Germinal center (tissue), 1 donor: Measurements from ENCODE around the gene CYB561A3.
"Not testable (repeated sequence)": the region's sequence is repeated elsewhere in the genome, so short reads cannot be mapped to it uniquely, and the experiment has no call there.

Experiments
- DNase-seq: peaks from one replicate; pipeline ENCODE4 v3.0.0; 2012; ENCODE audit warnings: mixed read lengths, low spot score

Gene CYB561A3, protein sequence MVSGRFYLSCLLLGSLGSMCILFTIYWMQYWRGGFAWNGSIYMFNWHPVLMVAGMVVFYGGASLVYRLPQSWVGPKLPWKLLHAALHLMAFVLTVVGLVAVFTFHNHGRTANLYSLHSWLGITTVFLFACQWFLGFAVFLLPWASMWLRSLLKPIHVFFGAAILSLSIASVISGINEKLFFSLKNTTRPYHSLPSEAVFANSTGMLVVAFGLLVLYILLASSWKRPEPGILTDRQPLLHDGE

DNA sequence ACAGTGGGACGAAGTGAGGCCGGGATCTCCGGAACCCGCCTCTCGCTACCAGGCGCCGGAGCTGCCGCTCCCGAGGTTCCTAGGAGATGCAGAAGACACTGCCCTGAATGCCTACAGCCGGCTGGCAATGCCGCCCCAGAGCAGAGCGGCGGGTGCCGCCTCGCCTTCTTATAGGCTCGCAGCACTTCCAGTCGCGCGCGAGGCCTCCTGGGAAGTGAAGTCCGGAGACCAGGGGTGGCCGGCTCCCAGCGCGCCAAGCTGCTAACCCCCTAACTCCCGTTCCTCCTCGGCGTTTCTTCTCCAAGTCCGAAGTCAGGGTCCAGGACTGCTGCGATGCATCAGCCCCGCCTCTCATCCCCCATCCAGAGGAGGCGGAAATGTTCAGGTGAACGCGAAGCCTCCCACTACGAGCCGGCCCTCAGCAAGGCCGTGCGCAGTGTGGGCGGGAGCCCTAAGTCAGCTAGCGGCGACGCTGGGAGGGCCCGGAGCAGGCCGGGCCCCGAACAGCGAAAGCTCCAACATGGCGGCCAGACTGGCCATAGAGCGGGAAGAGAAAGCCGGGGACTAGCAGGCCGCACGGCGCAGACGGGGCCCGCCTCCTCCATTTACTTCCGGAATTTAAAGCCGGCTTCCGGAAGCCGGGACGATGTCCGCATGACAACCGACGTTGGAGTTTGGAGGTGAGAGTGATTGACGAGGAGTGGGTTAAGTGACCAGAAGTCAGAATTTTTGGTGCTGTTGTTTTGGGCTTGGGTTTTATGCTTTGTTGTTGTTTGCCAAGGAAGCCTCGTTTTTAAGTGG, at the start of gene CYB561A3, which contains the start of gene TMEM138:
Gene CYB561A3, minus strand, starts transcription at position 142 of the 801 bp plus-strand sequence. CDS start 5,169 bp downstream, outside the sequence.
Gene TMEM138, plus strand, starts transcription at position 634 of the 801 bp plus-strand sequence. CDS start 2,017 bp downstream, outside the sequence.
- peak; percentile 90 for DNase-seq

DNA sequence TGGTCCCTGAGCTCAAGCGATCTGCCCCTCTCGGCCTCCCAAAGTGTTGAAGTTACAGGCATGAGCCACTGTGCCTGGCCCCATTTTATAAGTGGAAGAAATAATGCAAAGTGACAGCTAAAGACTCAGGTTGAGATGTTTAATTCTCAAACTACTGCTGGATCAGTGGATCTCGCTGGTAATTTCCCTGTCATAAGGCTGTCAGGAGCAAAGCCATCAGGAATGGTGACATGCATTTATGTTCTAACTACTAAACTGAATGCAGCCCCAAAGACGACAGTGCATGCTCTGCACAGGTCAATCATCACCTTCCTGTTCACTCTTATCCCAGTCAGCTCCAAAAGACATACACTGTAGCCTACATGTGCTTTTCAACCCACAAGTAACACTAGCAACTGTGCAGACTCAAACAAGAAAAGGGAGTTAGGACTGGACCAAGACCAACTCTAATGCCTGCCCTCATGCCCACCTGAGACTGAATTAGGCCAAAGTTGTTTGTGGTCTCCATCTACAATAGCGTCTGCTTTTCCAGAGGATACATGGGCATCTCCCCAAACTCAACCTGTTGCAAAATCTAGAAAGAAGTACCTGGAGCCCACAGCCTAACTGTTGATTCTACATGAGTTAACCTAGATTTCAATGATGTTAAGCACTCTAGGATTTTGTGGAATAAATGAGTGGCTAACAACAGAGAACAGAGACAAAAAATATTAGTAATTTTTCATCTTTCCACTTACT, 45.5 kb upstream of the CYB561A3 start:
- DNase-seq: no peak

DNA sequence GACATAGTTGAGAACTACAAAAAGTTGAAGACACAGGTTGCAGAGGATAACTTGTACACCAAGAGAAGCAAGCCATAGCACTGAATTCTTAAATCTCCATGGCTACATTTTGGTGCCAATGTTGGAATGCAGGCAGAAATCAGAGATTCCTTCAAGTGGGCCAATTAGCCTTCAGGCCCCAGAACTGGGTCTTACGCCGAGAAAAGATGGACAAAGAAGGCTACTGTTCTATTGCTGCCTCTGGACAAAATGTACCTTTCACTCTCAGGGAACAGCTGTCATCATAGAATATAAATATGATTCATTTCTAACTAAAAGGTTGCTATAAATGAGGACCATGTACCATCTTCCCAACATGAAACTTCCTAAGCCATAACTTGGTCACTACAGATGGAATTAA, 44.4 kb upstream of the CYB561A3 start:
- no peak for DNase-seq

DNA sequence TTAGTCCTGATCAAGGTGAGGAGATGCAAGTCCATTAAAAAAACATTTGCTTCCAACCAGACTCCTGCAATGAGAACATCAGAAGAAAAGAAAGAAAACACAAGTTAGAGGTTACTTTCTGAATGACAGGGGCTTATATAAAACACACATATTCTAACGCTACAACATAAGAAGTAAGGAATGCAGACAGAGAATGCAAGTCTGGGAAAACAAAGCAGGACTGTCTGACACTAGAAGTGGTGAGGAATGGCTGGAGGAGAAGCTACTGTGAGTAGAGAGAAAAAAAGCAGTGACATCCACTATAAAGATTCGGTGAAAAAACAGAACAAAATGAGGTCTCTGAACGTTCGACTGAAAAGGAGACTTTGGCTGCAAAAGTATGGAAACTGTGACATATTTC, 43.0 kb upstream of the CYB561A3 start:
- no peak for DNase-seq

DNA sequence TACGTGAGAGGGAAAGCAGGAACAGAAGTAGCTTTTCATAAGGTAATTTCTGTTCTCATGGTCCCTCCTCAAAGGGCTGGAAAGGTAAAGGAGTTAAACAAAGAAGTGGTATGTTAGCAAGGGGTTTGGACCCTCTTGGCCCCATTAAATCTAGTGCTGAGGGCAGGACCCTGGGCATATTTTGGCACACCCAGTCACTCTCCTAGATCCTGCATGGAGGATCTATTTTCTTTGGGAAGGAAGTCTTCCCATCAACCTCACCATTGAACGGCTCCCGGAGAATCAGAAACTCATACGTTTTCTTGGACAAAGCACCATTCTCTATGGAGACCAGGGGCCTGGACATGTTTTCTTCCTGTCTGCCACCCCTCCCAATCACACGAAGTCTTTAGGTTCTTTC, 42.4 kb upstream of the CYB561A3 start:
- no peak for DNase-seq

DNA sequence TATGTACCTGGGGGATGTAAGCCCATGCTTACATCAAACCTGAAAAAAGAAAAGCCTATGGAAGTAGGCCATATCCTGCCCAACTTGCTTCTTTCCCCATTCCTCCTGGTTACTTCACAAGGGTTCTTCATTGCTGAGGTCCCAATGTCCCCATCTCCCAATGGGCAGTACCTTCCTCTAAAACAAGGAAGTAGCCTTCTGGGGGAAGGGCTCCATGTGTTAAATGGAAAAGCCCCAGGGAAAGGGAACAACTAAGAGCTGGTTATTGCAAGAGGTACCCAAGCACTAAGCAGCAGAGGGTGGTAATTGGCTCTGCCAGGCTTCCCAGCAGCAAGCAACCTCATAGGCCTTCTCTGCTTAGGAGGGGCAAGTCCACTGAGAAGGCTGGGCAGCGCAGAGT, 42.0 kb upstream of the CYB561A3 start:
- DNase-seq: no peak

DNA sequence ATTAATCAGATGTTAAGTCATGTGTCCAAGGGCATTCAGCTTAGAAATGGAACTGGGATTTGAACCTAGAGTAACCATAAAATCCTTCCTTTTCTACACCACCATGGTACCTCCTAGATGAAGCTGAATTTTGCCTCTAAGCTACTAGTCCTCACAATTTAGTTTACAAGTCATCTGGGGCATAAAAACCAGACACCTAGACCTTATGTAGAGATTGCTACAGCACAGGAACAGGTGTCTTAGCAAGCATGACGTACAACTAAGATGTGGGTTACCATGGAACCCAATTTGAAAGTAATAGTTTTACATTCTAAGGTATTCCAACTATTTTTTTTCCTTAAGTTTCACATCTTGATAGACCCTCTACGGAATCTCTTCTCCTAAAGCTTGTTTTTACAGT, 39.9 kb upstream of the CYB561A3 start:
- no peak for DNase-seq

DNA sequence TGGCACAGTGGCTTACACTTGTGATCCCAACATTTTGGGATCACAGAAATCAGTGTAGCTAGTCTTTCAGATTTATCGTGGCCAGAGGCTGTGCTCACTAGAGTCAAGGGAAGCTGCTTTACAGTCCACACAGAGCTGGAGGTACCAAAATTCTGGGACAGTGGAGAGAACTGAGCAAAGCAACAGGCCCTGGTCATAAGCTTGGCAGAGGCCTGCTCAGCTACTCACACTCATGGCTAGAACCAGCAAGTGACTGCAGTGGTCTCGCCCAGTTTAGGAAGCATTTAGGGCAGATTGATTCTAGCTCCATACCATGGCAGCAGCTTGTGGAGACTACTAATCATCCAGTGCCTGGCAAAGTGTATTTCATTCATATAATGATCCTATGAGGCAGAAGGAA, 39.5 kb upstream of the CYB561A3 start:
- DNase-seq: no peak

DNA sequence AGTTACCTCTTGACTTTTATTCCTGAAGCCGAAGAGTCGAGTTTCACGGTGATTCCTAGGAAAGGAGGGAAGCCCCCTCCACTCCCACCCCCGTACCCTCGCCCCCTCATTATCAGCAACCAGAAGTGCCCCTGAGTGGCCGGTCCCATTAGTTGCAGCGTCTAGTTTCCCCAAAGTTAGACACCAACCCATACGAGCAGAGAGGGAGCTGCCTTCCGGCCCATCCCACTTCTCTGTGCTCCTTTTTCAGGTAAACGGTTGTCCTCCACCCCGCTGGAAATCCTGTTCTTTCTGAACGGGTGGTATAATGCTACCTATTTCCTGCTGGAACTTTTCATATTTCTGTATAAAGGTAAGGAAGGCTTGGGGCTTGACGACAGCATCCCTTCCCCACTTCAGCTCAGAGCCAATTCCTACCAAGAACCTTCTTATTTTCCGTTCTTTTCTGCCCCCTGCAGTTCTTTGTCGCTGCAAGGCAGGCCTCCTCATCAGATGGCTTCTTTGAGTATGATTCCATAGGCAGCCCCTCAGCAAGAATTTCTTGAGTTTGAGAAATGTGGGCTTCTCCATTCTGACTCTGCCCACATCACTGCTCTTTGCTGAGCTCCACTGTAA, 31.4 kb upstream of the CYB561A3 start:
- peak; percentile 42 for DNase-seq

DNA sequence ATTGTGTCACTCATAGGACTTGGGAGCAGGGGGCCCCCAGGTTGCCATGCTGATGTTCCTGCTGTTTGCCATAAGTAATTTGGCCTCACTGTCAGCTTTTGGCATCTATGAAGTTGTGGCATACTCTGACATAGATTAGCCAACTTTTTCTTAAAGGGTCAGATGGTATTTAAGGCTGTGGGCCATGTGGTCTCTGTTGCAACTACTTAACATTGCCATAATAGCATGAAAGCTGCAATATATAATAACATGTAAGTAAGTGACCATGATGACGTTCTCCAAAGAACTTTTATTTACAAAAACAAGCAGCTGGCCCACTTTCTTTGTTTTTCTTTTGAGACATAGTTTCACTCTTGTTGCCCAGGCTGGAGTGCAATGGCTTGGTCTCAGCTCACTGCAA, 28.5 kb upstream of the CYB561A3 start:
- DNase-seq: no peak

DNA sequence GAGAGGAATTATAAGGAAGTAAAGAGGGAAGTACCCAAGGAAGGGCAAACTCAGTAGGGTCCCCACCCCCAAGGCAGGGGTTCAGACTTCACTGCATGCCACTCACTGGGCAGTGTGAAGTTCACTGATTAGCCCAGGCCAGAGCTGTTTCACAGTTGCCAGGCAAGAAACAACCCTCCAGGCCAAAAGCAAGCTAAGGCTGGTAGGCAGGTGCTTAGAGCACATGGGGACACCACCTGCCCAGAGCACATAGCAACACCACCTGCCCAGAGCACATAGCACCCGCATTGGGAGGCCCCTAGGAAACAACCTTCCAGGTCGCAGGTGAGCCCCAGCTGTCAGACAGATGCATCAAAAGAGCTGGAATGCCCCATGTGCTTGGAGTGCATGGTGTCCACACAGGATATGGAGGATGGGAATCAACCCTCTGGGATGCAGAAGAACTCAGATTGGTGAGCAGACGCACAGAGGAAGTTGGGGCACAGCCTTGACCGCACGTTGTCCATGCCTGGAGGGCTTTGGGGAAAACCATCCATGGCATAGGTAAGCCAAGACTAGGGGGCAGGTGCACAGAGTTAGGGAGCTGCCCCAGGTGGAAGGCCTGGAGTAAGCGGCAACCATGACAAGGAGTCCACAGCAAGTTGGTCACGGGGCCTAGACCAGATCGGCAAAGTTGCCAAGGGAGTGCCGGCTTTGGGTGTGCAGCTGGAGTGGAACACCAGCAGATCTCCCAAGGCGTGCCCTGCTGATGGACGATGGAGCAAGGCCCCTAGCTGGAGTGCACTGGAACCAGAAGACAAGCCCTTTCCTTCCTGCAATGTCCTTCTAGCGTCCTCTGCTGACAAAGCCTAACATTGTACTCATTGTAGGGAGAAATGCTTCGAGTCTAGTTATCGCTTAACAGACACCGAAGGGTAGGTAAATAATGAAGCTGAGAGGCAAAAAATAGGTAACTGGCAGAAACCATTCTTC, 22.9 kb upstream of the CYB561A3 start:
- DNase-seq: no peak

DNA sequence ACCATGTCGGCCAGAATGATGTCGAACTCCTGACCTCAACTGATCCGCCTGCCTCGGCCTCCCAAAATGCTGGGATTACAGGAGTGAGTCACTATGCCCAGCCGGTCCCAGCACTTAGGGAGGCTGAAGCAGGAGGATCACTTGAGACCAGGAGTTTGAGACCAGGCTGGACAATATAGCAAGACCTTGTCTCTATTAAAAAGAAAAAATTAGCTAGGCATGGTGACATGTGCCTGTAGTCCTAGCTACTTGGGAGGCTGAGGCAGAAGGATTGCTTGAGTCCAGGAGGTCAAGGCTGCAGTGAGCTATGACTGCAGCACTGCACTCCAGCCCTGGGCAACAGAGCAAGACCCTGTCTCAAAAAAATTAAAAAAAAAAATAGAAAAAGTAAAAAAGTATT, 22.2 kb upstream of the CYB561A3 start:
- not testable (repeated sequence) for DNase-seq

DNA sequence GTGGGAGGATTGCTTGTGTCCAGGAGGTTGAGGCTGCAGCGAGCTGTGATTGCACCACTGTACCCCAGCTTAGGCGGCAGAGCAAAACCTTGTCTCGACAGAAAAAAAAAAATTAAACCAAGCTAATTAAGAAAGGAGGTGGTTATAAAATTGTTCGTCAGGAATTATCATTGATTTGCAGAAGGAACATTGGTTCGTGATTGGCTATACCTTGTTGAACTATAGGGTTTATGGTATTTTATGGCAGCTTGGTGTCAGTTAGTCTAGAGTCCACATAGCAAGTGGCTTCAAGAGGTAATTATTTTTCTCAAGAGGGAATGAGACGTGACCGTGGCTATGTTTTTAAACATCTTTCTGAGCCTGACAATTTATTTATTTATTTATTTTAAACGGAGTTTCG, 19.2 kb upstream of the CYB561A3 start:
- DNase-seq: no peak

DNA sequence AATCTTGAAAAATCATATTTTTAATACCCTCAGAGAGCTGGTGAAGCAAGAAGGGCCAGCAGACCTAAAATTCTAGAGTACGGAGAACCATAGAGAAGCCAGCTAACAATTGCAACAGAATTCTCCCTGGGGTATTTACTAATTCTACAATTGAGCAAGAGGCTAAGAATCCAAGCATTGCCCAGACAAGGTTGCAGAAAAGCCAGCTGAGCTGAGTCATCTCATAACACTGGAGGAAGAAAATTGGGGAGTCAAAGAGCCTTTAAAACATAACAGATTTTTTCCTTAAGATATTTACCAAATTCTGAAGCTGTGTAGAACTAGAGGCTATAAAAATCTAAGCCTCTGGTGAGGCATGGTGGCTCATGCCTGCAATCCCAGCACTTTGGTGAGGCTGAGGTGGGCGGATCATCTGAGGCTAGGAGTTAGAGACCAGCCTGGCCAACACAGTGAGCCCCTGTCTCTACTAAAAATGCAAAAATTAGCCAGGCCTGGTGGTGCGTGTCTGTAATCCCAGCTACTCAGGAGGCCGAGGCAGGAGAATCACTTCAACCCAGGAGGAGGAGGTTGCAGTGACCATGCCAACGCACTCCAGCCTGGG, 17.1 kb upstream of the CYB561A3 start:
- no peak for DNase-seq

DNA sequence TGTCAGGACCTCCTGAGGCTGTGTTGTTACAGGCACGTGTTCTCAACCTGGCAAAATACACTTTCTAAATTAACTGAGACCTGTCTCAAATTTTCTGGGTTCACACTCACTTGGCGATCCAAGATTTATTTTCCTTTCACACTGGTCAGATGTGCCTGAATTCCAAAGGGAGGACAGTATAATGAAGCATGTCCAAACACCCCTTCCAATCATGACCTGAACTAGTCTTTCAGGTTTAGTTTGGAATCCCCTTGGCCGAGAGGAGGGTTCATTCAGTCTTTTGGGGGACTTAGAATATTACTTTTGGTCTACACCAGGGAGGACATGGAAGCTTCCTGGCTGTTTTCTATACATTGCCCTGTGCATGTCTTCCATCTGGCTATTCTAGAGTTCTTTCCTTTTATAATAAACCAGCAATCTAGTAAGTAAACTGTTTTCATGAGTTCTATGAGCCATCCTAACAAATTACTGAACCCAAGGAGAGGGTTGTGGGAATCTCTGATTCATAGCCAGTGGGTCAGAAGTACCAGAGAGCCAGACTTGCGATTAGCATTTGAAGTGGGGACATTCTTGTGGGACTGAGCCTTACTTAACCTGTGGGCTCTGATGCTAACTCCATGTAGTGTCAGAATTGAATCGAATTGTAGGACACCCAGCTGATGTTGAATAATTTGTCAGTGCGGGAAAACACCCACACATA, 15.9 kb upstream of the CYB561A3 start:
- no peak for DNase-seq

DNA sequence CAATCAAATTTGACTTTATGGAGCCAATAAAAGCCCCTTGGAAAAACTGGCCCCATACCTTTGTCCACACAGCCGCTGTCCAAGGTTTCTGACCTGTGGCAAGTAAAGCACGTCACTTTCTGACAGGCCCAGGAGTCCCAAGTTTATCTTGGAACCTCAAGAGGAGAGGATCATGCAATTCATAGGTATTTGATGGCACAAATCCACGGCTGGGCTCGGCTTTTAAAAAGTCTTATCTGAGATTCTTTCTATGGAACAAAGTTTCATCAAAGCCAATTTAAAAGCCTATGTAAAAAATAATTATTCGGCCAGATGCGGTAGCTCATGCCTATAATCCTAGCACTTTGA, 14.1 kb upstream of the CYB561A3 start:
- no peak for DNase-seq

DNA sequence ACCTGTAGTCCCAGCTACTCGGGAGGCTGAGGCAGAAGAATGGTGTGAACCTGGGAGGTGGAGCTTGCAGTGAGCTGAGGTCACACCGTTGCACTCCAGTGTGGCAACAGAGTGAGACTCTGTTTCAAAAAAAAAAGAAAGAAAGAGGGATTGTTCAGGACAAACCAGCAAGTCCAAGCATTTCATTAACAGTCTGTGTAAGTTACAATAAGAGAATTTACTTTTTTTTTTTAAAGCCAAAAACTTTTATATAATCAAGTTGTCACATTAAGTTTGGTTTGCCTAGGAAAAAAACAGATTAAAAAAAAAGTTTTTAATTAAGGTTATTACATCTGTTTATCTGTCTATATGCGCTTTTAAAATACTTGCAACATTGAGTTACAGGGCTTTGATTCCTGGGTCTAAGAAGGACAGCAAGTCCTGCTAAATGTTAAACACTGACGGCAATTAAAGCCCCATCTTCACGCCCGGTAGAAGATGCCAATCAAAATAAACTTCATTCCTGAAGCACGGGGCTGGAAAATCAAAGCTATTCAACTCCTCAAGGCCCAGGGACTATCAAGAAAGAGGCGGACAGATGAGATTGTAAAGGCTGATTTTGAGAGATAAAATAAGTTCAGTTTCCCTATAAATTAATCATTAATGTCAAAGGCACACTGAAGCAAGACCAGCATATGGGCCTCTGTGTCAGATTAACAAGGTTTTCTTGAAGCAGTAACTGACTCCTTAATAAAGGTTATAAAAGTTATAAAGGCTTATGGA, 11.2 kb upstream of the CYB561A3 start:
- no peak for DNase-seq

DNA sequence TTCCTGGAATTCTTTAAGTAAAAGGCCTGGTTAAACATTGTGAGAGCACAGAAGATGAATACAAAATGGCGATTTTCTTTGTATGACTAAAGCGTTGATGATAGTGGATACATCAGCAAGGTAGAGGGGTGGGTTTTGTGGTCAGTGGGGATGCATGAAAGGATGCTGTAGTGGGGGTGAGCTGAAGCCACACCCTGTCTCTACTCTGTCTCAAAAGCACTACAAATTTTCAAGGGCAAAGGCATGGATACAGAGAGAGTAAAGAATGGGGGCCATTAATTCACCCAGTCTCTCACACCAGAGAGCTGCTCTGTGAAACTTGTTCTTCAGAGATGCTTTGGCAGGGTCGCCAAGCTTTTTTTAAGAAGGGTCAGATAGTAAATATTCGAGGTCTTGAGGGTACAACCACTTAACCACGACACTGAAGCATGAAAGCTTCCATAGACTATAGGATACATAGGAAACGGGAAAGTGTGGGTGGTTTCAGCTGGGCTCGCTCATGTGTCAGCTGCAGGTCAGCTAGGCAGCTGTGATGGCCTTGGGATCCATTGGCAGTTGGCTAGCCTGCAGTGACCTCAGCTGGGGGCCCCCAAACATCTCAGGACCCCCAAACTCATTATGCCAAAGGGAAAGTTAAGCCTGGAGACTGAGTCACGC, 8.8 kb upstream of the CYB561A3 start:
- no peak for DNase-seq
